H4 (cell line): ENCODE results near the gene GMPPB. TPM values are rescaled to one million over a fixed set of nuclear protein-coding genes. Genes with fewer than 3 reads are reported as not detected.

Source experiments
- DNase-seq: peaks from one replicate; pipeline ENCODE4 v3.0.0-alpha.2; 2015; ENCODE audit warnings: low spot score
- total RNA-seq: library from RNA; depleted of rRNA; stranded (reverse); fragments of >200 nt; shearing (Covaris generic); gene quantifications from 2 replicates; pipeline ENCODE4 v1.2.3, GENCODE V29; 2014; rRNA removed

GMPPB gene
- total RNA-seq, 1 experiment from 2014 or later, result 15.1 TPM

DNA sequence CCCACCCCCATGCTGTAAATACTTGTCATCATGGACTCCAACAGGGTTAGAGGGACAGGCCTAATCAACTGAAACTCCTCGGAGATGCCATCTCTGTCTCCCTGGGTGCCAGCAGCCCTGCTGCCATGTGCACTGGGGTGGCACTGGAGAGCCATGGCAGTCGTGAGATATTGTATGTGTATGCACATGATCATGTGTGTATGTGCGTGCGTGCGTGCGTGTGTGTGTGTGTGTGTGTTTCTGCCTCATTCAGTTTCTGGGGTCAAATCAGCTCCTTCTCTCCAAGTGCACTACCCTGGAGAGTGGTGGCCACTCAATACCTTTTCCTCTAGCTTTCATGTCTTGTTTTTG lies 52.8 kb downstream of the GMPPB start:
- no peak for DNase-seq

Other genes starting within 250 kb of the GMPPB start
- gene BSN, start 169.5 kb downstream of the GMPPB start, total RNA-seq, result 0.04 and 0.16 TPM in 2 replicates
- 78.3 and 86.6 TPM in 2 replicates for gene APEH, start 49.6 kb downstream of the GMPPB start, total RNA-seq
- 0.10 TPM in 1 of 2 replicates, not detected in the other for gene MST1, start 34.5 kb downstream of the GMPPB start, total RNA-seq
- 8.4 and 11.8 TPM in 2 replicates for gene RNF123, start 34.4 kb downstream of the GMPPB start, total RNA-seq
- not detected in 2 replicates for gene AMIGO3, start 4.3 kb downstream of the GMPPB start, total RNA-seq
- 13.0 and 18.0 TPM in 2 replicates for gene IP6K1, start 62.6 kb upstream of the GMPPB start, total RNA-seq
- gene CDHR4, start 75.9 kb upstream of the GMPPB start, total RNA-seq, result not detected in 2 replicates
- gene INKA1, start 79.3 kb upstream of the GMPPB start, total RNA-seq, result 0.68 and 2.1 TPM in 2 replicates
- 10.4 and 13.2 TPM in 2 replicates for gene UBA7, start 90.0 kb upstream of the GMPPB start, total RNA-seq
- 4.4 and 5.7 TPM in 2 replicates for gene TRAIP, start 132.6 kb upstream of the GMPPB start, total RNA-seq
- not detected in 2 replicates for gene CAMKV, start 146.0 kb upstream of the GMPPB start, total RNA-seq
- 0.21 TPM in 1 of 2 replicates, not detected in the other for gene MST1R, start 179.9 kb upstream of the GMPPB start, total RNA-seq
- gene MON1A, start 205.9 kb upstream of the GMPPB start, total RNA-seq, result 3.0 and 3.9 TPM in 2 replicates
- 17.1 and 31.5 TPM in 2 replicates for gene RBM6, start 216.2 kb upstream of the GMPPB start, total RNA-seq